Cardiac fibroblast (primary cell): Measurements from ENCODE around the gene DIAPH2.

Experiments
- DNase-seq, 2 donors: peaks; one replicate each; pipeline versions ENCODE4 v3.0.0 to v3.0.0-alpha.2; 2010; ENCODE audit warnings: low read depth in 2 of 2
- H3K4me3 ChIP-seq, 2 donors: replicated peaks in 1 of 2; 1 replicate in 1 of 2; 2 replicates in 1 of 2; pipeline ENCODE4 v1.5.1; 2011; ENCODE audit warnings: low read depth in 2 of 2, low read length in 2 of 2, mild to moderate bottlenecking in 2 of 2, moderate library complexity in 1 of 2
- TF ChIP-seq, protein P1 (sequence below): IDR thresholded peaks from one replicate; pipeline ENCODE4 v1.5.1; 2011; ENCODE audit warnings: low read depth, mild to moderate bottlenecking, low read length, inconsistent platforms

Gene DIAPH2

GRCh38 chrX:97387004-97387403 lies 702.4 kb downstream of the DIAPH2 start:
- no peak overlapping the region for H3K4me3 ChIP-seq
- TF ChIP-seq, protein P1, sequence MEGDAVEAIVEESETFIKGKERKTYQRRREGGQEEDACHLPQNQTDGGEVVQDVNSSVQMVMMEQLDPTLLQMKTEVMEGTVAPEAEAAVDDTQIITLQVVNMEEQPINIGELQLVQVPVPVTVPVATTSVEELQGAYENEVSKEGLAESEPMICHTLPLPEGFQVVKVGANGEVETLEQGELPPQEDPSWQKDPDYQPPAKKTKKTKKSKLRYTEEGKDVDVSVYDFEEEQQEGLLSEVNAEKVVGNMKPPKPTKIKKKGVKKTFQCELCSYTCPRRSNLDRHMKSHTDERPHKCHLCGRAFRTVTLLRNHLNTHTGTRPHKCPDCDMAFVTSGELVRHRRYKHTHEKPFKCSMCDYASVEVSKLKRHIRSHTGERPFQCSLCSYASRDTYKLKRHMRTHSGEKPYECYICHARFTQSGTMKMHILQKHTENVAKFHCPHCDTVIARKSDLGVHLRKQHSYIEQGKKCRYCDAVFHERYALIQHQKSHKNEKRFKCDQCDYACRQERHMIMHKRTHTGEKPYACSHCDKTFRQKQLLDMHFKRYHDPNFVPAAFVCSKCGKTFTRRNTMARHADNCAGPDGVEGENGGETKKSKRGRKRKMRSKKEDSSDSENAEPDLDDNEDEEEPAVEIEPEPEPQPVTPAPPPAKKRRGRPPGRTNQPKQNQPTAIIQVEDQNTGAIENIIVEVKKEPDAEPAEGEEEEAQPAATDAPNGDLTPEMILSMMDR = no peak
- no peak for DNase-seq

DNA sequence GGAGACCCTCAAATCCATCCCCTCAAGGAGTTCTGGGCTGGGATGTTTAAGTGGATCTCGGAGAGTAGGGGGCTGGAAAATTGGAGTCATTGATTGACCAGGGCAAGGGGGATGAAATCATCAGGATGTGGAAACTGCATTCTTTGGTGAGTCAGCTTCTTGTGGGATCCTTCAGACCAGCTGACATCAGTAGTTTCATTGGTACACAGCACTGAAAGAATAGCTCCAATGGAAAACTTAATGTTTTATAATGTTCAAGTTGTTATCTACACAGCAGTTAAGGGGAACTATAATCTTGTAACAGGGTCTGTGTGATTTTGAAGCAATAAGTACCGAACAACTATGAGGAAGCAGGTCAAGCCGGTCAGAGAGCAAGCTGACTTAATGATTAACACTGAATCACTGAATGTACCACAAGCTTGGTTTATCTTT lies 705.1 kb downstream of the DIAPH2 start:
- peak; percentile 67 to 83 for DNase-seq
- TF ChIP-seq, protein P1 = no peak
- no peak overlapping the region for H3K4me3 ChIP-seq

DNA sequence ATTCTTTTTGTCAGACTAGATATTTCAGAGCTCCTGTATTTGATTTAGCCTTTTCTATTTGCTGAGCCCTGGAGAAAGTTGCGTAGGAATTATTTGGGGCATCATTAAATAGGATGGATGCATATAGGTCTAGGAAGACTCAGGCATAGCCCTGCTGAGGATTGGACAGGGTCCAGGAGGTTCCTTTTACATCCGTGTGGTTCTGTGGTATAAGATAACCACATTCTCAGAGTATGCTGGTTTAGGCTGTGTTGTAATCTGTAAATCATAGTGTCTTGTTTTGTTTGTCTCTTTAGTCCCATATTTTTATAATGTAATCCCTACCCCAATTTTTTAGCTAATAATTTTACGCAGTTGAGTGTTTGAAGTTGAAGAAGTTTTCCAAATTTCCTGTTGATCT lies 712.7 kb downstream of the DIAPH2 start:
- peak; percentile 47 to 51 for DNase-seq
- TF ChIP-seq, protein P1 = no peak
- H3K4me3 ChIP-seq = no peak overlapping the region

- TF ChIP-seq, protein P1 = no peak
- H3K4me3 ChIP-seq = no peak overlapping the region
- DNase-seq = peak in 1 of 2 donors; percentile 34
Observed at GRCh38 chrX:97398030-97398551, 713.4 kb downstream of the DIAPH2 start.

DNA sequence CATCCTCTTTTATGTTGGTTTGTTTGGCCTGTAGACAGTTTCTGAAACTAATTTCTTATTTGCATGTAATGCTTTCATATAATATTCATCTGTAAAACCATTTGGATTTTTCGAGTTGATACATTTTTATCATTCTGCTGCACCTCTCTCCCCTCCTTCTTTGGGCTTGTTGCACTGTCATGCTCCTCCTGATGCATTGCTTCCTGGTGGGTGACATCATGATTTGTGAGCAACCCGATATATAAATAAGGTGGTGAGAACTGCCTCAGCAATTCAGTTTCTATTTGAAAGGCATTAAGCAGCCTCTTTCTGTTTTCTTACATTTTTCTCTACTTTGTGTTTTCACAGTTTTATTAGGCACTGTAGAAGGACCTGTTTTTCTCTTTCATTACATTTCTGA lies 714.8 kb downstream of the DIAPH2 start:
- DNase-seq = peak; percentile 38 to 78
- TF ChIP-seq, protein P1 = no peak
- H3K4me3 ChIP-seq = no peak overlapping the region

- DNase-seq = no peak
- no peak overlapping the region for H3K4me3 ChIP-seq
- TF ChIP-seq, protein P1 = no peak
Observed at GRCh38 chrX:97400492-97400891, 715.9 kb downstream of the DIAPH2 start.

DNA sequence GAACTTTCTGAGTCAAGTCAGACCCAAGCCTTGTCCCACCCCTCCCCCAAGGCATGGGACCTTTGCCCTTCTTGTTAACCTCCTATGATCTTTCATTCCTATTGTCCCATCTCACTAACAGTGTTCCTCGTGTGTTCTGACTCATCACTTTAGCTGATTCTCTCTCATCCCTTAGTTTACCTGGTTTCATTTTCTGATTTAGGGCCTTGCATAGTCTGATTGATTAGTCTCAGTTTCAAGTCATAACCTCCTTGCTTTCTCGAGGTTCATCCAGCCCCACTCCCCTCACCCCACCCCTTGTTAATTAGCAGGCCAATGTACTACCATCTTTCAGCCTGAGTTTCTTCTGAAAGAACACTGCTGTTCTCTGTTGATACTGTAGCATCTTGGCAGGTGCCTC lies 716.5 kb downstream of the DIAPH2 start:
- no peak overlapping the region for H3K4me3 ChIP-seq
- TF ChIP-seq, protein P1 = no peak
- DNase-seq = no peak
